Measurements from ENCODE around the gene RERG. TPM values are rescaled to one million over a fixed set of nuclear protein-coding genes. Genes with fewer than 3 reads are reported as not detected.

RERG gene
- total RNA-seq, 2 donors from 2014 or later = 0.84 to 5.3 TPM

GRCh38 chr12:15059123-15059522, 162.1 kb downstream of the RERG start:
- no peak for TF ChIP-seq CTCF (IDR thresholded peaks at IDR 0.05)
- H3K9ac ChIP-seq (ENCODE audit: low read depth in 2 of 2, low read length in 2 of 2) = no peak overlapping the region
- H3K27ac ChIP-seq = no peak overlapping the region
- no peaks in the 10 kb centered on the region for H3K27me3 ChIP-seq
- no peaks in the 10 kb centered on the region for H3K36me3 ChIP-seq
- H3K4me1 ChIP-seq = no peaks in the 10 kb centered on the region
- DNase-seq = no peak
- H3K9me3 ChIP-seq = no peaks in the 10 kb centered on the region
- H3K4me3 ChIP-seq = no peak overlapping the region
- intact Hi-C loops (cut with DNase I) = no loop called here

Other genes with a start within 250 kb of the RERG start
- not detected for gene PDE6H, start 248.4 kb downstream of the RERG start, total RNA-seq
- 10 to 100 TPM; 26.1 to 28.3 TPM for gene PTPRO, start 101.1 kb upstream of the RERG start, total RNA-seq